Erythroblast (primary cell): ENCODE results near the gene QRICH1.

Experiments
- GATA1 ChIP-seq: IDR thresholded peaks from 2 replicates; pipeline ENCODE4 v1.6.1; 2011; ENCODE audit warnings: low read depth, mild to moderate bottlenecking, control low read depth, low read length, moderate library complexity
- POLR2A ChIP-seq: IDR thresholded peaks from 2 replicates; pipeline ENCODE4 v1.6.1; 2011; ENCODE audit warnings: mild to moderate bottlenecking, low read length

- peak; percentile 65 for TF ChIP-seq POLR2A
- TF ChIP-seq GATA1 = no peak
These were observed 75.7 kb downstream of the QRICH1 start, which contains the start of gene DALRD3 for GRCh38 chr3:49017971-49018706.
